ENCODE results near the gene RGCC. TPM values are rescaled to one million over a fixed set of nuclear protein-coding genes. Genes with fewer than 3 reads are reported as not detected.
"Not testable (repeated sequence)": the region's sequence is repeated elsewhere in the genome, so short reads cannot be mapped to it uniquely, and the experiment has no call there.

RGCC gene
- total and polyA plus RNA-seq, 4 experiments from 2014 or later = 137 to 156 (median 150) TPM

- POLR2A ChIA-PET (ENCODE audit: partially characterized antibody) = no interaction called here
- Histone ChIP-seq H3K27ac (ENCODE audit: low read depth, low read length) (no peak overlapping the region), H3K27me3 (ENCODE audit: insufficient read depth, low read length) (no peaks in the 10 kb centered on the region), H3K36me3 (ENCODE audit: insufficient read depth, low read length) (no peaks in the 10 kb centered on the region), H3K9me3 (ENCODE audit: control insufficient read depth in 1 of 2, low read length in 2 of 2) (no peaks in the 10 kb centered on the region), H3K4me3 (ENCODE audit: low read length in 2 of 2) (no peak overlapping the region), H3K4me1 (ENCODE audit: insufficient read depth, low read length) (no peaks in the 10 kb centered on the region)
- intact Hi-C loops (cut with micrococcal nuclease) = no loop called here
- Mint-ChIP-seq H3K9me3 (peaks cover 0 to 4% (median 0%) of the 10 kb centered on the region in 8 donors), H3K4me1 (peaks cover 0 to 7% (median under 1%) of the 10 kb centered on the region in 4 donors), H3K4me3 (no peak overlapping the region), H3K36me3 (no peaks in the 10 kb centered on the region), H3K27me3 (no peaks in the 10 kb centered on the region), H3K27ac (peak overlapping the region in 2 of 7 donors; percentile 34 to 42)
- CTCF ChIA-PET (ENCODE audit: partially characterized antibody) = interaction anchor here (1.1 kb wide), 1 partner anchor 239 kb away, joined by 7 read pairs; no protein-coding TSS in a partner anchor
- DNase-seq = no peak
Observed at GRCh38 chr13:41413872-41414271, 43.5 kb upstream of the RGCC start.

- DNase-seq = no peak
- H3K27ac Mint-ChIP-seq = no peak overlapping the region
- H3K27me3 Mint-ChIP-seq = no peaks in the 10 kb centered on the region
- no peaks in the 10 kb centered on the region for H3K4me1 ChIP-seq (ENCODE audit: insufficient read depth, low read length)
- H3K9me3 ChIP-seq (ENCODE audit: control insufficient read depth in 1 of 2, low read length in 2 of 2) = no peaks in the 10 kb centered on the region
- peaks cover 0 to 4% (median under 1%) of the 10 kb centered on the region in 4 donors for H3K4me1 Mint-ChIP-seq
- H3K9me3 Mint-ChIP-seq = peaks cover 0 to 4% (median 0%) of the 10 kb centered on the region in 8 donors
- ChIA-PET CTCF (ENCODE audit: partially characterized antibody) (interaction anchor here (1.3 kb wide), 1 partner anchor 237 kb away, joined by 5 read pairs; no protein-coding TSS in a partner anchor), POLR2A (ENCODE audit: partially characterized antibody) (no interaction called here)
- no peaks in the 10 kb centered on the region for H3K36me3 Mint-ChIP-seq
- no peaks in the 10 kb centered on the region for H3K36me3 ChIP-seq (ENCODE audit: insufficient read depth, low read length)
- no peaks in the 10 kb centered on the region for H3K27me3 ChIP-seq (ENCODE audit: insufficient read depth, low read length)
- H3K4me3 Mint-ChIP-seq = no peak overlapping the region
- no peak overlapping the region for H3K27ac ChIP-seq (ENCODE audit: low read depth, low read length)
- intact Hi-C loops (cut with micrococcal nuclease) = no loop called here
- H3K4me3 ChIP-seq (ENCODE audit: low read length in 2 of 2) = no peak overlapping the region
Observed at GRCh38 chr13:41416276-41416675, 41.1 kb upstream of the RGCC start.

GRCh38 chr13:41418027-41418426 lies 39.3 kb upstream of the RGCC start:
- H3K36me3 ChIP-seq (ENCODE audit: insufficient read depth, low read length) = no peaks in the 10 kb centered on the region

GRCh38 chr13:41418731-41419130 lies 38.6 kb upstream of the RGCC start:
- Mint-ChIP-seq H3K27me3 (no peaks in the 10 kb centered on the region), H3K4me3 (no peak overlapping the region), H3K36me3 (no peaks in the 10 kb centered on the region), H3K9me3 (peaks cover 0 to 4% (median 0%) of the 10 kb centered on the region in 8 donors), H3K27ac (no peak overlapping the region), H3K4me1 (no peaks in the 10 kb centered on the region)
- DNase-seq = no peak
- H3K9me3 ChIP-seq (ENCODE audit: control insufficient read depth in 1 of 2, low read length in 2 of 2) = no peaks in the 10 kb centered on the region
- no peaks in the 10 kb centered on the region for H3K27me3 ChIP-seq (ENCODE audit: insufficient read depth, low read length)
- H3K4me1 ChIP-seq (ENCODE audit: insufficient read depth, low read length) = no peaks in the 10 kb centered on the region
- intact Hi-C loops (cut with micrococcal nuclease) = no loop called here
- H3K36me3 ChIP-seq (ENCODE audit: insufficient read depth, low read length) = no peaks in the 10 kb centered on the region
- ChIA-PET POLR2A (ENCODE audit: partially characterized antibody) (no interaction called here), CTCF (ENCODE audit: partially characterized antibody) (interaction anchor here (0.7 to 1.1 kb wide), 2 partner anchors 40 to 249 kb away, joined by 3 read pairs; no protein-coding TSS in a partner anchor)
- H3K27ac ChIP-seq (ENCODE audit: low read depth, low read length) = no peak overlapping the region
- H3K4me3 ChIP-seq (ENCODE audit: low read length in 2 of 2) = no peak overlapping the region

More at GRCh38 chr13:41418027-41418426, 39.3 kb upstream of the RGCC start:
- H3K4me3 ChIP-seq (ENCODE audit: low read length in 2 of 2) = no peak overlapping the region
- Mint-ChIP-seq H3K4me1 (no peaks in the 10 kb centered on the region), H3K9me3 (peaks cover 0 to 4% (median 0%) of the 10 kb centered on the region in 8 donors), H3K36me3 (no peaks in the 10 kb centered on the region), H3K27me3 (no peaks in the 10 kb centered on the region), H3K27ac (no peak overlapping the region), H3K4me3 (no peak overlapping the region)
- H3K27me3 ChIP-seq (ENCODE audit: insufficient read depth, low read length) = no peaks in the 10 kb centered on the region
- ChIA-PET CTCF (ENCODE audit: partially characterized antibody) (interaction anchor here (0.7 to 1.1 kb wide), 4 partner anchors 9 to 249 kb away, joined by 3 read pairs; no protein-coding TSS in a partner anchor), POLR2A (ENCODE audit: partially characterized antibody) (no interaction called here)
- intact Hi-C loops (cut with micrococcal nuclease) = no loop called here
- DNase-seq = no peak
- H3K27ac ChIP-seq (ENCODE audit: low read depth, low read length) = no peak overlapping the region
- no peaks in the 10 kb centered on the region for H3K4me1 ChIP-seq (ENCODE audit: insufficient read depth, low read length)
- no peaks in the 10 kb centered on the region for H3K9me3 ChIP-seq (ENCODE audit: control insufficient read depth in 1 of 2, low read length in 2 of 2)

GRCh38 chr13:41419206-41419605 lies 38.1 kb upstream of the RGCC start:
- no peaks in the 10 kb centered on the region for H3K27me3 ChIP-seq (ENCODE audit: insufficient read depth, low read length)
- no peaks in the 10 kb centered on the region for H3K9me3 ChIP-seq (ENCODE audit: control insufficient read depth in 1 of 2, low read length in 2 of 2)
- CTCF ChIA-PET (ENCODE audit: partially characterized antibody) = interaction anchor here (1.8 to 2.1 kb wide), 2 partner anchors 9 to 233 kb away, joined by 7 to 9 read pairs; no protein-coding TSS in a partner anchor
- Mint-ChIP-seq H3K9me3 (peaks cover 0 to 4% (median 0%) of the 10 kb centered on the region in 8 donors), H3K4me3 (no peak overlapping the region), H3K27me3 (no peaks in the 10 kb centered on the region), H3K4me1 (no peaks in the 10 kb centered on the region), H3K27ac (no peak overlapping the region), H3K36me3 (no peaks in the 10 kb centered on the region)
- POLR2A ChIA-PET (ENCODE audit: partially characterized antibody) = no interaction called here
- intact Hi-C loops (cut with micrococcal nuclease) = no loop called here
- no peaks in the 10 kb centered on the region for H3K36me3 ChIP-seq (ENCODE audit: insufficient read depth, low read length)
- no peak overlapping the region for H3K4me3 ChIP-seq (ENCODE audit: low read length in 2 of 2)
- no peak for DNase-seq
- H3K4me1 ChIP-seq (ENCODE audit: insufficient read depth, low read length) = no peaks in the 10 kb centered on the region
- H3K27ac ChIP-seq (ENCODE audit: low read depth, low read length) = no peak overlapping the region

- no peak overlapping the region for H3K27ac Mint-ChIP-seq
- intact Hi-C loops (cut with micrococcal nuclease) = no loop called here
- POLR2A ChIA-PET (ENCODE audit: partially characterized antibody) = no interaction called here
Observed at GRCh38 chr13:41420146-41420545, 37.2 kb upstream of the RGCC start.

GRCh38 chr13:41421330-41421729 lies 36.0 kb upstream of the RGCC start:
- intact Hi-C loops (cut with micrococcal nuclease); POLR2A ChIA-PET (ENCODE audit: partially characterized antibody); H3K9me3 Mint-ChIP-seq; H3K4me1 Mint-ChIP-seq; DNase-seq; H3K36me3 Mint-ChIP-seq; H3K4me3 Mint-ChIP-seq; H3K27me3 ChIP-seq (ENCODE audit: insufficient read depth, low read length); H3K4me1 ChIP-seq (ENCODE audit: insufficient read depth, low read length); H3K27me3 Mint-ChIP-seq; H3K27ac ChIP-seq (ENCODE audit: low read depth, low read length); H3K9me3 ChIP-seq (ENCODE audit: control insufficient read depth in 1 of 2, low read length in 2 of 2); H3K4me3 ChIP-seq (ENCODE audit: low read length in 2 of 2); H3K36me3 ChIP-seq (ENCODE audit: insufficient read depth, low read length): not testable (repeated sequence)
- CTCF ChIA-PET (ENCODE audit: partially characterized antibody) = interaction anchor here (1.7 to 2.1 kb wide), 2 partner anchors 15 to 231 kb away, joined by 9 to 10 read pairs; no protein-coding TSS in a partner anchor
- peak overlapping the region in 1 of 7 donors; percentile 44 for H3K27ac Mint-ChIP-seq

More at GRCh38 chr13:41420146-41420545, 37.2 kb upstream of the RGCC start:
- Histone ChIP-seq H3K4me1 (ENCODE audit: insufficient read depth, low read length) (no peaks in the 10 kb centered on the region), H3K9me3 (ENCODE audit: control insufficient read depth in 1 of 2, low read length in 2 of 2) (no peaks in the 10 kb centered on the region), H3K27me3 (ENCODE audit: insufficient read depth, low read length) (no peaks in the 10 kb centered on the region), H3K36me3 (ENCODE audit: insufficient read depth, low read length) (no peaks in the 10 kb centered on the region), H3K27ac (ENCODE audit: low read depth, low read length) (no peak overlapping the region), H3K4me3 (ENCODE audit: low read length in 2 of 2) (no peak overlapping the region)
- H3K36me3 Mint-ChIP-seq = no peaks in the 10 kb centered on the region
- H3K27me3 Mint-ChIP-seq = no peaks in the 10 kb centered on the region
- CTCF ChIA-PET (ENCODE audit: partially characterized antibody) = interaction anchor here (0.9 to 2.1 kb wide), 4 partner anchors 10 to 232 kb away, joined by 4 to 10 read pairs (median 8); no protein-coding TSS in a partner anchor
- no peaks in the 10 kb centered on the region for H3K4me1 Mint-ChIP-seq
- H3K9me3 Mint-ChIP-seq = peaks cover 0 to 4% (median 0%) of the 10 kb centered on the region in 8 donors
- DNase-seq = no peak
- no peak overlapping the region for H3K4me3 Mint-ChIP-seq
